Tibial artery (tissue), 4 donors: Measurements from ENCODE around the gene OSBPL9.
"Not testable (repeated sequence)": the region's sequence is repeated elsewhere in the genome, so short reads cannot be mapped to it uniquely, and the experiment has no call there.

Source experiments
- DNase-seq, 2 donors: peaks; one replicate each; pipeline ENCODE4 v3.0.0-alpha.2; 2019
- H3K27ac ChIP-seq, 2 donors: fragments of 200-600 bp; sonication (generic) in 1 of 2; 1 replicate in 1 of 2; 2 replicates in 1 of 2; pipeline ENCODE4 v1.5.1; 2018 to 2019; ENCODE audit warnings: mild to moderate bottlenecking in 1 of 2
- H3K27me3 ChIP-seq, 2 donors: fragments of 200-600 bp; sonication (generic) in 1 of 2; one replicate each; pipeline versions ENCODE4 v1.5.1 to v1.6.0; 2016 to 2019
- H3K36me3 ChIP-seq, 3 donors: fragments of 200-600 bp; sonication (generic) in 2 of 3; one replicate each; pipeline ENCODE4 v1.5.1; 2016 to 2019; ENCODE audit warnings: mild to moderate bottlenecking in 2 of 3
- H3K4me1 ChIP-seq, 4 donors: fragments of 200-600 bp; sonication (generic) in 2 of 4; 1 replicate in 3 of 4; 2 replicates in 1 of 4; pipeline ENCODE4 v1.5.1; 2016 to 2019
- H3K4me3 ChIP-seq, 2 donors: fragments of 200-600 bp; sonication (generic) in 1 of 2; 1 replicate in 1 of 2; 2 replicates in 1 of 2; pipeline ENCODE4 v1.5.1; 2018 to 2019; ENCODE audit warnings: mild to moderate bottlenecking in 2 of 2
- H3K9me3 ChIP-seq, 3 donors: fragments of 200-600 bp; sonication (generic) in 1 of 3; one replicate each; pipeline ENCODE4 v1.5.1; 2016 to 2019
- CTCF ChIP-seq, 2 experiments: fragments of 200-600 bp in 1 of 2; fragments of 450-650 bp in 1 of 2; IDR thresholded peaks; one replicate each; pipeline ENCODE4 v1.5.1; 2017 to 2019; ENCODE audit warnings: antibody characterized with exemption in 2 of 2, mild to moderate bottlenecking in 1 of 2, moderate library complexity in 1 of 2
- intact Hi-C: fragments of 100-400 bp; cut with DNase I; formaldehyde crosslinking; loops from one replicate; pipeline ENCODE4 v1.15.0; 2023; ENCODE audit warnings: low total_unique reads

OSBPL9 gene

DNA sequence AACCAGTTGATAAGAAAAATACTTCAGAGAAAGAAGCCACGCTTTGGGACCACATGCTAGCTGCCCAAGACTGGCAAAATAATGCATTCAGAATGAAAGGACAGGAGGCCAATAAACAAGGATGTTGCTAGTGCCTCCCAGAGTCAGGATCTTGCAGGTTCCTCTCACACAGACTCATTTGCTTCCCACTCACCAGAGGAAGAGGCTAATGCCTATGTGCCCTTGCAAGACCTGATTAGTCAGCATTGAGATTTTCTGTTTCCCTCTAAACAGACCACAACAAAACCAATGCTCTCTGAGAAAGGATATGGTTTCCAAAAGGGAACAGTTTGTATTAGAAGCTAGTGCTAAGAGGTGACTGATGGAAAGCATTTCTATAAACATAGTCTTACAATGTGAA, 176.0 kb downstream of the OSBPL9 start:
- H3K4me1 ChIP-seq = no peaks in the 10 kb centered on the region
- no peaks in the 10 kb centered on the region for H3K9me3 ChIP-seq
- H3K36me3 ChIP-seq = peaks cover 59 to 94% (median 83%) of the 10 kb centered on the region in 3 donors
- H3K27ac ChIP-seq = peak overlapping the region in 1 of 2 donors; percentile 1
- no peak for DNase-seq
- intact Hi-C loops = no loop called here
- no peak for TF ChIP-seq CTCF (IDR thresholded peaks at IDR 0.05)
- H3K27me3 ChIP-seq = no peaks in the 10 kb centered on the region
- H3K4me3 ChIP-seq = no peak overlapping the region

DNA sequence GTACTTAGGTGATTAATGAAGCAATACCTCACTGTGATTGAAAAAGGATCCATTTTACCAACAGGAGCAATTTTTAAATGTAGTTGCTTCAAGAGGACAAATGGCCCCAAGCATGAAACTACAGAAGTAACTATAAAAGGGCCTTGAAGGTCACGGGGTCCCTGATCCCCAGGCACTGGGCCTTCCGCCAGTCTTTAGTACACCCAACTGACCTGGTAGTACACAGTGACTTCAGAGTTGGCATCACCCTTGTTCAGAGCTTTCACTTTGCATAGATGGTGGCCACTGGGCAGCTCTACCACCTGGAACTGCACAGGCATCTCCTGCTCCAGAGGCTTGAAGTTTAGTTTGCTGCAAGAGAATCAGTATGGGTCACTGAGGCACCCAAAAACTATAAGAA, 177.4 kb downstream of the OSBPL9 start:
- Histone ChIP-seq H3K36me3 (peaks cover 51 to 89% (median 80%) of the 10 kb centered on the region in 3 donors), H3K27me3 (no peaks in the 10 kb centered on the region), H3K27ac (no peak overlapping the region), H3K9me3 (no peaks in the 10 kb centered on the region), H3K4me1 (no peaks in the 10 kb centered on the region), H3K4me3 (no peak overlapping the region)
- intact Hi-C loops = no loop called here
- DNase-seq = no peak
- no peak for TF ChIP-seq CTCF (IDR thresholded peaks at IDR 0.05)

- Histone ChIP-seq H3K27me3 (no peaks in the 10 kb centered on the region), H3K27ac (no peak overlapping the region), H3K4me1 (no peaks in the 10 kb centered on the region), H3K36me3 (peaks cover 48 to 89% (median 80%) of the 10 kb centered on the region in 3 donors), H3K9me3 (no peaks in the 10 kb centered on the region), H3K4me3 (no peak overlapping the region)
- no peak for DNase-seq
- TF ChIP-seq CTCF (IDR thresholded peaks at IDR 0.05) = no peak
- intact Hi-C loops = no loop called here
Observed at GRCh38 chr1:51794868-51795267, 178.0 kb downstream of the OSBPL9 start.

- H3K9me3 ChIP-seq = no peaks in the 10 kb centered on the region
- no peak overlapping the region for H3K27ac ChIP-seq
- DNase-seq = no peak
- intact Hi-C loops = no loop called here
- no peak for TF ChIP-seq CTCF (IDR thresholded peaks at IDR 0.05)
- H3K27me3 ChIP-seq = no peaks in the 10 kb centered on the region
- H3K4me3 ChIP-seq = no peak overlapping the region
- no peaks in the 10 kb centered on the region for H3K4me1 ChIP-seq
- H3K36me3 ChIP-seq = peaks cover 41 to 86% (median 60%) of the 10 kb centered on the region in 3 donors
Observed at GRCh38 chr1:51799372-51799771, 182.5 kb downstream of the OSBPL9 start.

- no peak for DNase-seq
- H3K27me3 ChIP-seq = no peaks in the 10 kb centered on the region
- H3K9me3 ChIP-seq = no peaks in the 10 kb centered on the region
- no peak overlapping the region for H3K27ac ChIP-seq
- no peak overlapping the region for H3K4me3 ChIP-seq
- intact Hi-C loops = no loop called here
- H3K36me3 ChIP-seq = peaks cover 31 to 84% (median 52%) of the 10 kb centered on the region in 3 donors
- no peaks in the 10 kb centered on the region for H3K4me1 ChIP-seq
- TF ChIP-seq CTCF (IDR thresholded peaks at IDR 0.05) = no peak
Observed at GRCh38 chr1:51814513-51814912, 197.6 kb downstream of the OSBPL9 start.

GRCh38 chr1:51818487-51818886, 201.6 kb downstream of the OSBPL9 start:
- Histone ChIP-seq H3K4me3 (no peak overlapping the region), H3K4me1 (no peaks in the 10 kb centered on the region), H3K27me3 (no peaks in the 10 kb centered on the region), H3K36me3 (peaks cover 47 to 81% (median 53%) of the 10 kb centered on the region in 3 donors), H3K27ac (no peak overlapping the region), H3K9me3 (no peaks in the 10 kb centered on the region)
- intact Hi-C loops = no loop called here
- TF ChIP-seq CTCF (IDR thresholded peaks at IDR 0.05) = no peak
- DNase-seq = no peak

- H3K27ac ChIP-seq, H3K4me3 ChIP-seq, intact Hi-C loops, H3K27me3 ChIP-seq, DNase-seq, H3K4me1 ChIP-seq, H3K9me3 ChIP-seq: not testable (repeated sequence)
- H3K36me3 ChIP-seq = peaks cover 46 to 80% (median 50%) of the 10 kb centered on the region in 3 donors
Observed at GRCh38 chr1:51819021-51819420, 202.1 kb downstream of the OSBPL9 start.
